Hepatocyte (in vitro differentiated cells): Measurements from ENCODE around the gene IDH3G. TPM values are rescaled to one million over a fixed set of nuclear protein-coding genes. Genes with fewer than 3 reads are reported as not detected.
"Not testable (repeated sequence)": the region's sequence is repeated elsewhere in the genome, so short reads cannot be mapped to it uniquely, and the experiment has no call there.

ENCODE experiments used
- DNase-seq: peaks from one replicate; pipeline ENCODE4 v3.0.0-alpha.2; 2016; ENCODE audit warnings: low spot score
- H2AFZ ChIP-seq: fragments of 200-600 bp; sonication (generic); 2 replicates; pipeline ENCODE4 v1.6.0; 2016; ENCODE audit warnings: antibody characterized with exemption, mild to moderate bottlenecking
- H3K27ac ChIP-seq: fragments of 200-600 bp; sonication (generic); 2 replicates; pipeline ENCODE4 v1.5.1; 2016; ENCODE audit warnings: mild to moderate bottlenecking
- H3K27me3 ChIP-seq: fragments of 200-600 bp; sonication (generic); 2 replicates; pipeline ENCODE4 v1.6.1; 2016
- H3K36me3 ChIP-seq: fragments of 200-600 bp; sonication (generic); replicated peaks from 2 replicates; pipeline ENCODE4 v1.5.1; 2016; ENCODE audit warnings: low read depth; ENCODE audit not compliant: insufficient read depth
- H3K4me1 ChIP-seq: fragments of 200-600 bp; sonication (generic); 2 replicates; pipeline ENCODE4 v1.5.1; 2016; ENCODE audit warnings: mild to moderate bottlenecking, moderate library complexity; ENCODE audit not compliant: insufficient read depth
- H3K4me2 ChIP-seq: fragments of 200-600 bp; sonication (generic); 2 replicates; pipeline ENCODE4 v1.6.0; 2016
- H3K4me3 ChIP-seq: fragments of 200-600 bp; sonication (generic); 2 replicates; pipeline ENCODE4 v1.5.1; 2016; ENCODE audit warnings: mild to moderate bottlenecking
- H3K79me2 ChIP-seq: fragments of 200-600 bp; sonication (generic); 2 replicates; pipeline ENCODE4 v1.6.0; 2017; ENCODE audit warnings: mild to moderate bottlenecking
- H3K9me2 ChIP-seq: fragments of 200-600 bp; sonication (generic); replicated peaks from 2 replicates; pipeline ENCODE4 v1.6.0; 2017; ENCODE audit warnings: mild to moderate bottlenecking; ENCODE audit not compliant: insufficient read depth
- H3K9me3 ChIP-seq: fragments of 200-600 bp; sonication (generic); 2 replicates; pipeline ENCODE4 v1.5.1; 2016; ENCODE audit warnings: low read depth, mild to moderate bottlenecking
- H4K20me1 ChIP-seq: fragments of 200-600 bp; sonication (generic); 2 replicates; pipeline ENCODE4 v1.6.0; 2016; ENCODE audit warnings: mild to moderate bottlenecking; ENCODE audit not compliant: insufficient read depth, poor library complexity, severe bottlenecking
- EZH2 ChIP-seq: fragments of 200-600 bp; sonication (generic); IDR thresholded peaks from 2 replicates; pipeline ENCODE4 v1.6.1; 2016; ENCODE audit warnings: antibody characterized with exemption, mild to moderate bottlenecking, borderline replicate concordance
- EZH2phosphoT487 ChIP-seq: fragments of 200-600 bp; sonication (generic); IDR thresholded peaks from one replicate; pipeline ENCODE4 v1.6.1; 2018; ENCODE audit warnings: antibody characterized with exemption, mild to moderate bottlenecking, low read depth, moderate library complexity; ENCODE audit not compliant: unreplicated experiment, severe bottlenecking
- WGBS: methylation state at CpG from one replicate; pipeline ENCODE4 v1.1.6; 2016; ENCODE audit warnings: low lambda C conversion rate; ENCODE audit errors: missing lambda C conversion rate; 5-methylcytosine and 5-hydroxymethylcytosine counted together
- polyA plus RNA-seq: library from polyadenylated mRNA; unstranded; fragments of >200 nt; fragmentation: Nextera tagmentation; extraction: Ambion mirVana; gene quantifications from 2 replicates; pipeline ENCODE4 v1.2.1, GENCODE V29; 2016
- total RNA-seq: library from RNA; depleted of rRNA; stranded (reverse); fragments of >200 nt; gene quantifications from 2 replicates; pipeline ENCODE4 v1.2.3, GENCODE V29; 2014
- TF ChIP-seq, protein P1 (sequence below): fragments of 200-600 bp; sonication (generic); IDR thresholded peaks from 2 replicates; pipeline ENCODE4 v1.5.1; 2016; ENCODE audit warnings: antibody characterized with exemption, mild to moderate bottlenecking; ENCODE audit not compliant: poor library complexity

Gene IDH3G
- total and polyA plus RNA-seq, 2 experiments from 2014 or later: 35.4 to 74.3 TPM

DNA sequence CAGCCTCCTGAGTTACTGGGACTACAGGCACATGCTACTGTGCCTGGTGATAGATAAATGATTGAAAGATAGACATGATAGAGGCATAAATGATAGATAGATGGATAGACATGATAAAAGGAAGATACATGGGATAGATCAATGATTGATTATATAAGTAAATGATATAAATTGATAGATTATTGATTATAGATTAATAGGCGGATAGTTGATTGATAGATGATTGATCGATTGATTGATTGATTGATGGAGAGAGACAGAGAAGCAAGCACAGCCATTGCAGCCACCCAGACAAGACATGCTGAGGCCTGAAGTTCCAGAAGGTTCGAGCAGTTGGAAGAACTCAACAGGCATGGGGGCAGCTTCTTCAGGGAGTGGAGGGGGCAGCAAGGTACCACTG lies 47.8 kb downstream of the IDH3G start:
- Histone ChIP-seq H3K79me2 (no peaks in the 10 kb centered on the region), H3K36me3 (no peaks in the 10 kb centered on the region), H3K9me3 (no peaks in the 10 kb centered on the region), H3K27ac (no peak overlapping the region), H3K4me1 (no peaks in the 10 kb centered on the region), H3K4me3 (no peak overlapping the region), H3K4me2 (no peak overlapping the region), H3K27me3 (no peaks in the 10 kb centered on the region), H4K20me1 (no peaks in the 10 kb centered on the region), H2AFZ (no peak overlapping the region), H3K9me2 (no peaks in the 10 kb centered on the region)
- 79% methylated on average over 3 of the region's 3 CpGs for WGBS
- no peak for DNase-seq
- TF ChIP-seq, protein P1, sequence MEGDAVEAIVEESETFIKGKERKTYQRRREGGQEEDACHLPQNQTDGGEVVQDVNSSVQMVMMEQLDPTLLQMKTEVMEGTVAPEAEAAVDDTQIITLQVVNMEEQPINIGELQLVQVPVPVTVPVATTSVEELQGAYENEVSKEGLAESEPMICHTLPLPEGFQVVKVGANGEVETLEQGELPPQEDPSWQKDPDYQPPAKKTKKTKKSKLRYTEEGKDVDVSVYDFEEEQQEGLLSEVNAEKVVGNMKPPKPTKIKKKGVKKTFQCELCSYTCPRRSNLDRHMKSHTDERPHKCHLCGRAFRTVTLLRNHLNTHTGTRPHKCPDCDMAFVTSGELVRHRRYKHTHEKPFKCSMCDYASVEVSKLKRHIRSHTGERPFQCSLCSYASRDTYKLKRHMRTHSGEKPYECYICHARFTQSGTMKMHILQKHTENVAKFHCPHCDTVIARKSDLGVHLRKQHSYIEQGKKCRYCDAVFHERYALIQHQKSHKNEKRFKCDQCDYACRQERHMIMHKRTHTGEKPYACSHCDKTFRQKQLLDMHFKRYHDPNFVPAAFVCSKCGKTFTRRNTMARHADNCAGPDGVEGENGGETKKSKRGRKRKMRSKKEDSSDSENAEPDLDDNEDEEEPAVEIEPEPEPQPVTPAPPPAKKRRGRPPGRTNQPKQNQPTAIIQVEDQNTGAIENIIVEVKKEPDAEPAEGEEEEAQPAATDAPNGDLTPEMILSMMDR: no peak
- TF ChIP-seq EZH2phosphoT487: no peak
- no peak for TF ChIP-seq EZH2

- not testable (repeated sequence) for H3K4me1 ChIP-seq, H3K4me3 ChIP-seq, H3K27ac ChIP-seq, H2AFZ ChIP-seq, DNase-seq, H3K9me3 ChIP-seq, H3K4me2 ChIP-seq, H3K9me2 ChIP-seq, H3K79me2 ChIP-seq, H3K36me3 ChIP-seq, H3K27me3 ChIP-seq, H4K20me1 ChIP-seq
- WGBS: 74% methylated on average over 3 of the region's 12 CpGs
Measured at GRCh38 chrX:153745067-153745433, 49.1 kb downstream of the IDH3G start.

- no peaks in the 10 kb centered on the region for H3K9me3 ChIP-seq
- H2AFZ ChIP-seq: no peak overlapping the region
- no peaks in the 10 kb centered on the region for H3K9me2 ChIP-seq
- H3K4me2 ChIP-seq: peak overlapping the region; percentile 68
- WGBS: 58% methylated on average over 32 of the region's 38 CpGs
- no peak overlapping the region for H3K4me3 ChIP-seq
- no peaks in the 10 kb centered on the region for H3K36me3 ChIP-seq
- H3K27me3 ChIP-seq: no peaks in the 10 kb centered on the region
- no peak overlapping the region for H3K27ac ChIP-seq
- no peaks in the 10 kb centered on the region for H3K4me1 ChIP-seq
- TF ChIP-seq, protein P1: peak; percentile 20
- TF ChIP-seq EZH2phosphoT487: no peak
- no peak for TF ChIP-seq EZH2
- no peaks in the 10 kb centered on the region for H4K20me1 ChIP-seq
- H3K79me2 ChIP-seq: no peaks in the 10 kb centered on the region
- no peak for DNase-seq
Measured at GRCh38 chrX:153744210-153745066, 49.7 kb downstream of the IDH3G start.

DNA sequence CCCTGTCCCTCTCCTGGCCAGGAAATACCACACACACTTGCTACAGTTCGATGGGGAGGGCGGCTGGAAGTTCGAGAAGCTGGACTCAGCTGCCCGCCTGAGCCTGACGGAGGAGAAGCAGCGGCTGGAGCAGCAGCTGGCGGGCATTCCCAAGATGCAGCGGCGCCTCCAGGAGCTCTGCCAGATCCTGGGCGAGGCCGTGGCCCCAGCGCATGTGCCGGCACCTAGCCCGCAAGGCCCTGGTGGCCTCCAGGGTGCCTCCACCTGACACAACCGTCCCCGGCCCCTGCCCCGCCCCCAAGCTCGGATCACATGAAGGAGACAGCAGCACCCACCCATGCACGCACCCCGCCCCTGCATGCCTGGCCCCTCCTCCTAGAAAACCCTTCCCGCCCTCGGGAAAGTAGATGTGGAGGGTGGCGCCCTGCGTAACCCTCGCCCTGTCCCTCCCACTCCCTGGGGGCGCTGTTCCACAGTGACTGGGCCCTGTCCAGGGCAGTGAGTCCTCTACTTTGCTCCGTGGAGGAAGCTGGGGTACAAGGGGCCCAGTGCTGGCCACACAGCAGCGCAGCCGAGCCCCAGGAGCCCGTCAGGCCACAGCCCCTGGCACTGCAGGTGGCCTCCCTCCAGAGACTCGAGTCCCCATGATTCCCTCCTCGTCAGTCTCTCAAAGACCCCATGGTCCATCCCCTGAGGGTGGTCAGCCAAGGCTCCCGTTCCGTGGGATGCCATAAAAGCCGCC lies 50.5 kb downstream of the IDH3G start:
- not testable (repeated sequence) for H3K9me3 ChIP-seq, H3K79me2 ChIP-seq, H3K36me3 ChIP-seq, H3K9me2 ChIP-seq, H3K4me3 ChIP-seq, H2AFZ ChIP-seq, H4K20me1 ChIP-seq, H3K27me3 ChIP-seq, H3K4me1 ChIP-seq
- Histone ChIP-seq H3K27ac (peak overlapping the region; percentile 23), H3K4me2 (peak overlapping the region; percentile 68)
- TF ChIP-seq, protein P1: peak; percentile 16
- WGBS: 55% methylated on average over 30 of the region's 35 CpGs
- peak; percentile 61 for DNase-seq

DNA sequence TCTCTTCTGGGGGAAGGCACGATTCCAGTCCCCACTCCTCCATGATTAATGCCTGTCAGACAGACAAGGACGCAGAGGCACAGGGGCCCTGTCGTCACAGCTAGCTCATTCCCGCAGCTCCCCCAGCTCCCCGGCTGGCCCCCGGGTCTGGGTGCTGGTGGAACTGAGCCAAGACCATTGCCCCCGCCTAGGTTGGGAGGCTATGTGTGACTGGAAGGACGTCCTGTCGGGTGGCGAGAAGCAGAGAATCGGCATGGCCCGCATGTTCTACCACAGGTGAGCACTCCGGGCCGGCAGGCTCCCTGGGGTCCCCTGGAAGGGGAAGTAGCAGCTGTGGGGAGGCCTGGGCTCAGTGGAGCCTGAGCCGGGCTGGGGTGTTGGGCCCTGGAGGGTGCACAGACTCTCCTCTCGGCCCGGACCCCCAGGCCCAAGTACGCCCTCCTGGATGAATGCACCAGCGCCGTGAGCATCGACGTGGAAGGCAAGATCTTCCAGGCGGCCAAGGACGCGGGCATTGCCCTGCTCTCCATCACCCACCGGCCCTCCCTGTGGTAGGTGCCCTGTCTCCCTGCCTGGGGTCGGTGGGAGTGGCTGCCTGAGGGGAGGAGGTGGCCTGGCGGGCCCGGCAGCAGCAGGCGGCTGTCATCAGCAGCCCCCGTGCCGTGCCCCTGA lies 51.2 kb downstream of the IDH3G start:
- H3K9me3 ChIP-seq, H3K4me3 ChIP-seq, DNase-seq, H2AFZ ChIP-seq, H4K20me1 ChIP-seq, H3K4me1 ChIP-seq, H3K79me2 ChIP-seq, H3K27me3 ChIP-seq, H3K36me3 ChIP-seq, H3K9me2 ChIP-seq: not testable (repeated sequence)
- H3K27ac ChIP-seq: peak overlapping the region; percentile 23
- H3K4me2 ChIP-seq: peak overlapping the region; percentile 68
- 83% methylated on average over 32 of the region's 32 CpGs for WGBS

- not testable (repeated sequence) for H4K20me1 ChIP-seq, H3K9me2 ChIP-seq, DNase-seq, H3K27ac ChIP-seq, H3K27me3 ChIP-seq, H2AFZ ChIP-seq, H3K9me3 ChIP-seq, H3K4me1 ChIP-seq, H3K36me3 ChIP-seq, H3K4me3 ChIP-seq, H3K4me2 ChIP-seq, H3K79me2 ChIP-seq
- 89% methylated on average over 14 of the region's 14 CpGs for WGBS
Measured at GRCh38 chrX:153742111-153742510, 52.1 kb downstream of the IDH3G start.
